Right kidney (tissue), 1 donor: ENCODE data around the gene LACRT.
"Not testable (repeated sequence)": the region's sequence is repeated elsewhere in the genome, so short reads cannot be mapped to it uniquely, and the experiment has no call there.

Experiments
- DNase-seq: peaks from one replicate; pipeline ENCODE4 v3.0.0-alpha.2; 2016

LACRT gene

GRCh38 chr12:54639112-54639511, 4.4 kb upstream of the LACRT start:
- not testable (repeated sequence) for DNase-seq

- no peak for DNase-seq
Measured at GRCh38 chr12:54631988-54632728, 2.5 kb downstream of the LACRT start.

GRCh38 chr12:54631551-54631950, 3.1 kb downstream of the LACRT start:
- no peak for DNase-seq

- no peak for DNase-seq
Measured at GRCh38 chr12:54629925-54630324, 4.8 kb downstream of the LACRT start.

- DNase-seq = no peak
Measured at GRCh38 chr12:54628186-54628846, 6.4 kb downstream of the LACRT start.

- DNase-seq = no peak
Measured at GRCh38 chr12:54627304-54627703, 7.4 kb downstream of the LACRT start.

GRCh38 chr12:54625598-54625997, 9.1 kb downstream of the LACRT start:
- no peak for DNase-seq

- DNase-seq = no peak
Measured at GRCh38 chr12:54624315-54625279, 10.1 kb downstream of the LACRT start.

GRCh38 chr12:54622463-54623183, 12.1 kb downstream of the LACRT start:
- DNase-seq = no peak

GRCh38 chr12:54616933-54617680, 17.6 kb downstream of the LACRT start:
- no peak for DNase-seq

GRCh38 chr12:54612225-54612750, 22.4 kb downstream of the LACRT start:
- no peak for DNase-seq

- no peak for DNase-seq
Measured at GRCh38 chr12:54611715-54612149, 23.0 kb downstream of the LACRT start.

GRCh38 chr12:54608769-54609168, 25.9 kb downstream of the LACRT start:
- DNase-seq = no peak

- no peak for DNase-seq
Measured at GRCh38 chr12:54608156-54608555, 26.5 kb downstream of the LACRT start.

- no peak for DNase-seq
Measured at GRCh38 chr12:54606556-54606955, 28.1 kb downstream of the LACRT start.

- DNase-seq = no peak
Measured at GRCh38 chr12:54605138-54605970, 29.3 kb downstream of the LACRT start.

GRCh38 chr12:54604436-54604835, 30.3 kb downstream of the LACRT start:
- DNase-seq = no peak

GRCh38 chr12:54603872-54604271, 30.8 kb downstream of the LACRT start:
- DNase-seq = no peak

- DNase-seq = no peak
Measured at GRCh38 chr12:54603173-54603814, 31.4 kb downstream of the LACRT start.

- no peak for DNase-seq
Measured at GRCh38 chr12:54602661-54603060, 32.0 kb downstream of the LACRT start.
